K562 (cell line): ENCODE measurements around the gene ZBTB20.

ENCODE experiments used
- CBFB ChIP-seq: sonication (generic); formaldehyde crosslinking; IDR thresholded peaks from 2 replicates; pipeline ENCODE4 v1.4.0; 2020; ENCODE audit warnings: mild to moderate bottlenecking, missing genetic modification reagents
- EP300 ChIP-seq: IDR thresholded peaks from 2 replicates; pipeline ENCODE4 v1.6.1; 2012; ENCODE audit warnings: low read length, improper control_type of control experiment
- RCOR1 ChIP-seq, 2 experiments: IDR thresholded peaks; 2 replicates each; pipeline ENCODE4 v1.6.1; 2012; ENCODE audit warnings: low read depth in 2 of 2, low read length in 2 of 2, borderline replicate concordance in 1 of 2, improper control_type of control experiment in 1 of 2
- TEAD2 ChIP-seq: fragments of 450-650 bp; IDR thresholded peaks from 2 replicates; pipeline ENCODE4 v1.6.1; 2016; ENCODE audit warnings: missing genetic modification characterization, control low read depth, missing compliant biosample characterization
- U2AF1 ChIP-seq: fragments of 200-400 bp; formaldehyde crosslinking; optimal IDR thresholded peaks from 2 replicates; pipeline ENCODE3; 2017; ENCODE audit warnings: mild to moderate bottlenecking, low read depth, low read length, moderate library complexity
- YBX1 ChIP-seq: fragments of 450-650 bp; IDR thresholded peaks from 2 replicates; pipeline ENCODE4 v1.7.1; 2016; ENCODE audit warnings: mild to moderate bottlenecking
- ZFP36 ChIP-seq: fragments of 150-350 bp; IDR thresholded peaks from 2 replicates; pipeline ENCODE4 v1.6.1; 2018; ENCODE audit warnings: low read length, low read depth; ENCODE audit not compliant: partially characterized antibody
- ZNF408 ChIP-seq: fragments of 250-450 bp; sonication (Bioruptor Pico); IDR thresholded peaks from 2 replicates; pipeline ENCODE4 v1.4.0; 2020; ENCODE audit warnings: low read depth, mild to moderate bottlenecking, moderate library complexity
- TF ChIP-seq, protein P1 (sequence below): fragments of 150-350 bp; IDR thresholded peaks from 2 replicates; pipeline ENCODE4 v1.6.1; 2014; ENCODE audit warnings: low read depth, mild to moderate bottlenecking, low read length, borderline replicate concordance
- TF ChIP-seq, protein P2 (sequence below), 3 experiments: IDR thresholded peaks in 2 of 3; conservative IDR thresholded peaks in 1 of 3; 2 replicates each; pipeline ENCODE4 v1.5.1; 2011 to 2012; ENCODE audit warnings: low read length in 3 of 3, mild to moderate bottlenecking in 3 of 3, control low read depth in 2 of 3, improper control_type of control experiment in 1 of 3, inconsistent platforms in 1 of 3, low read depth in 1 of 3, mixed read lengths in 1 of 3, moderate library complexity in 1 of 3; ENCODE audit not compliant: insufficient read depth in 2 of 3
- TF ChIP-seq, protein P3 (sequence below): sonication (generic); formaldehyde crosslinking; IDR thresholded peaks from 2 replicates; pipeline ENCODE4 v1.8.1; 2023; ENCODE audit warnings: mild to moderate bottlenecking, missing genetic modification reagents

DNA sequence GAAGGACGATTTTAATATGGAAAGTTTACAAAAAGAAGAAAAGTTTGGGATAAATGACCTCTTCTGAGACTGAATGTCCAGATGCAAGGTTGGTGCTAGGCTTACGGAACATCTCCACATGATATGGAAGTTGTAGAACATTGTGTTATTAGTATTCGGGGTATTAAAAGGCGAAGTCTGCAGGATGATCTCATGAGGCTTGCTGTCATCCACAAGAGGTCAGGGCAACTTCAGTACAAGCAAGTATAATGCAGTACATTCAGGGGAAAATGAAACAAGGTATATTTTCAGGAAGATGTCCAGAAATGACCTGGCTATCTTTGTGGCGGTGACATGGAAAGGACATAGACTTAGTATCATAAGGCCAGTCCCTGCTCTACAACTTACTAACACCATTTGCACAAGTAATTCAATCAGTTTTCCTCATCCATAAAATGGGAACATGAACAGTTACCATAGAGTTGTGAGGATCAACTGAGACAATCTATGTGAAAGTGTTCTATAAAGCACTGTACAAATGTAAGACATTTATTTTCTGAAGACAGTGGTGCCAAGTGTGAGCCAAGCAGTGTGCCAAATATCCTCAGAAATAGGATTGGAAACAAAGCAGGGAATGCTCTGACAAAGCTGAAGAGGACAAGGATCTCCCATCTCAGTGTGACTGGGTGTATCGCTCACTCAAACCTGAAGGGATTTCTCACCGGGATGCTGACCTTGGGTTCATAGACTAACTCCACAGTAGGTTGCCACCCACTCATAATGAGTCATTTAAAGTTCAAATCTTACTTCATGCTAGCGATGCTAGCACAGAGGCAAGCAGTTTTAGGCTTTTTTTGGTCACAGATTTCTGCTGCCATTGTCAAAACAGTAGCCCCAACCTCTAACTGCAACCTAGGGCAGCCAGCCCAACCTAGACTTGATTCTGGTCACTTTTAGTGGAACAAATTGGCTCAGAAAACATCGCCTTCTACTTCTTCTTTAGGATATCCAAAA is 735.0 kb downstream of the ZBTB20 start:
- TF ChIP-seq ZFP36 (no peak), RCOR1 (IDR thresholded peaks at IDR 0.05; ENCODE audit: borderline replicate concordance in 1 of 2, low read depth in 2 of 2, low read length in 2 of 2) (no peak), EP300 (no peak), YBX1 (no peak), ZNF408 (no peak), U2AF1 (no peak), TEAD2 (no peak), CBFB (CRISPR knock-in tag) (no peak)
- TF ChIP-seq, protein P1, sequence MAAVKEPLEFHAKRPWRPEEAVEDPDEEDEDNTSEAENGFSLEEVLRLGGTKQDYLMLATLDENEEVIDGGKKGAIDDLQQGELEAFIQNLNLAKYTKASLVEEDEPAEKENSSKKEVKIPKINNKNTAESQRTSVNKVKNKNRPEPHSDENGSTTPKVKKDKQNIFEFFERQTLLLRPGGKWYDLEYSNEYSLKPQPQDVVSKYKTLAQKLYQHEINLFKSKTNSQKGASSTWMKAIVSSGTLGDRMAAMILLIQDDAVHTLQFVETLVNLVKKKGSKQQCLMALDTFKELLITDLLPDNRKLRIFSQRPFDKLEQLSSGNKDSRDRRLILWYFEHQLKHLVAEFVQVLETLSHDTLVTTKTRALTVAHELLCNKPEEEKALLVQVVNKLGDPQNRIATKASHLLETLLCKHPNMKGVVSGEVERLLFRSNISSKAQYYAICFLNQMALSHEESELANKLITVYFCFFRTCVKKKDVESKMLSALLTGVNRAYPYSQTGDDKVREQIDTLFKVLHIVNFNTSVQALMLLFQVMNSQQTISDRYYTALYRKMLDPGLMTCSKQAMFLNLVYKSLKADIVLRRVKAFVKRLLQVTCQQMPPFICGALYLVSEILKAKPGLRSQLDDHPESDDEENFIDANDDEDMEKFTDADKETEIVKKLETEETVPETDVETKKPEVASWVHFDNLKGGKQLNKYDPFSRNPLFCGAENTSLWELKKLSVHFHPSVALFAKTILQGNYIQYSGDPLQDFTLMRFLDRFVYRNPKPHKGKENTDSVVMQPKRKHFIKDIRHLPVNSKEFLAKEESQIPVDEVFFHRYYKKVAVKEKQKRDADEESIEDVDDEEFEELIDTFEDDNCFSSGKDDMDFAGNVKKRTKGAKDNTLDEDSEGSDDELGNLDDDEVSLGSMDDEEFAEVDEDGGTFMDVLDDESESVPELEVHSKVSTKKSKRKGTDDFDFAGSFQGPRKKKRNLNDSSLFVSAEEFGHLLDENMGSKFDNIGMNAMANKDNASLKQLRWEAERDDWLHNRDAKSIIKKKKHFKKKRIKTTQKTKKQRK = no peak
- TF ChIP-seq, protein P2, sequence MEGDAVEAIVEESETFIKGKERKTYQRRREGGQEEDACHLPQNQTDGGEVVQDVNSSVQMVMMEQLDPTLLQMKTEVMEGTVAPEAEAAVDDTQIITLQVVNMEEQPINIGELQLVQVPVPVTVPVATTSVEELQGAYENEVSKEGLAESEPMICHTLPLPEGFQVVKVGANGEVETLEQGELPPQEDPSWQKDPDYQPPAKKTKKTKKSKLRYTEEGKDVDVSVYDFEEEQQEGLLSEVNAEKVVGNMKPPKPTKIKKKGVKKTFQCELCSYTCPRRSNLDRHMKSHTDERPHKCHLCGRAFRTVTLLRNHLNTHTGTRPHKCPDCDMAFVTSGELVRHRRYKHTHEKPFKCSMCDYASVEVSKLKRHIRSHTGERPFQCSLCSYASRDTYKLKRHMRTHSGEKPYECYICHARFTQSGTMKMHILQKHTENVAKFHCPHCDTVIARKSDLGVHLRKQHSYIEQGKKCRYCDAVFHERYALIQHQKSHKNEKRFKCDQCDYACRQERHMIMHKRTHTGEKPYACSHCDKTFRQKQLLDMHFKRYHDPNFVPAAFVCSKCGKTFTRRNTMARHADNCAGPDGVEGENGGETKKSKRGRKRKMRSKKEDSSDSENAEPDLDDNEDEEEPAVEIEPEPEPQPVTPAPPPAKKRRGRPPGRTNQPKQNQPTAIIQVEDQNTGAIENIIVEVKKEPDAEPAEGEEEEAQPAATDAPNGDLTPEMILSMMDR (IDR thresholded peaks at IDR 0.05 in 2 of 3, conservative IDR thresholded peaks at IDR 0.05 in 1 of 3; ENCODE audit: insufficient read depth in 2 of 3, low read depth in 1 of 3, low read length in 3 of 3) = no peak
- TF ChIP-seq, protein P3, sequence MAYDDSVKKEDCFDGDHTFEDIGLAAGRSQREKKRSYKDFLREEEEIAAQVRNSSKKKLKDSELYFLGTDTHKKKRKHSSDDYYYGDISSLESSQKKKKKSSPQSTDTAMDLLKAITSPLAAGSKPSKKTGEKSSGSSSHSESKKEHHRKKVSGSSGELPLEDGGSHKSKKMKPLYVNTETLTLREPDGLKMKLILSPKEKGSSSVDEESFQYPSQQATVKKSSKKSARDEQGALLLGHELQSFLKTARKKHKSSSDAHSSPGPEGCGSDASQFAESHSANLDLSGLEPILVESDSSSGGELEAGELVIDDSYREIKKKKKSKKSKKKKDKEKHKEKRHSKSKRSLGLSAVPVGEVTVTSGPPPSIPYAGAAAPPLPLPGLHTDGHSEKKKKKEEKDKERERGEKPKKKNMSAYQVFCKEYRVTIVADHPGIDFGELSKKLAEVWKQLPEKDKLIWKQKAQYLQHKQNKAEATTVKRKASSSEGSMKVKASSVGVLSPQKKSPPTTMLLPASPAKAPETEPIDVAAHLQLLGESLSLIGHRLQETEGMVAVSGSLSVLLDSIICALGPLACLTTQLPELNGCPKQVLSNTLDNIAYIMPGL (CRISPR knock-in tag) = no peak
